Measurements from ENCODE around the gene DYNLT3.

GRCh38 chrX:37815366-37815765, 32.0 kb downstream of the DYNLT3 start:
- no peak for TF ChIP-seq CTCF (IDR thresholded peaks at IDR 0.05)
- TF ChIP-seq POLR2A (IDR thresholded peaks at IDR 0.05): no peak
- no peak for TF ChIP-seq EP300 (IDR thresholded peaks at IDR 0.05)
